Activated naive CD4-positive, alpha-beta T cell treated with anti-CD3 and anti-CD28 coated beads for 36 hours (primary cell): Measurements from ENCODE around the gene VGLL4. TPM values are rescaled to one million over a fixed set of nuclear protein-coding genes. Genes with fewer than 3 reads are reported as not detected.
"Not testable (repeated sequence)": the region's sequence is repeated elsewhere in the genome, so short reads cannot be mapped to it uniquely, and the experiment has no call there.

Experiments used
- CTCF ChIA-PET: fragments of 350-600 bp; sonication (Branson Sonifier 250); formaldehyde crosslinking; loops from one replicate; lab custom pipeline; 2021; ENCODE audit warnings: antibody characterized with exemption; lab: Charles Lee
- DNase-seq: peaks from one replicate; pipeline ENCODE4 v3.0.0-alpha.2; 2020
- H3K27ac Mint-ChIP-seq: one replicate; pipeline ENCODE4 v1.8.0; 2021; ENCODE audit warnings: mild to moderate bottlenecking, mixed read lengths
- H3K27me3 Mint-ChIP-seq: one replicate; pipeline ENCODE4 v1.8.0; 2021; ENCODE audit warnings: low read depth, mixed read lengths
- H3K36me3 Mint-ChIP-seq: one replicate; pipeline ENCODE4 v1.8.0; 2021; ENCODE audit warnings: low read depth, mixed read lengths
- H3K4me1 Mint-ChIP-seq: one replicate; pipeline ENCODE4 v1.8.0; 2021; ENCODE audit warnings: low read depth, mixed read lengths
- H3K4me3 Mint-ChIP-seq: one replicate; pipeline ENCODE4 v1.8.0; 2021; ENCODE audit warnings: mild to moderate bottlenecking, moderate library complexity, mixed read lengths
- H3K9me3 Mint-ChIP-seq: one replicate; pipeline ENCODE4 v1.8.0; 2021; ENCODE audit warnings: mixed read lengths
- intact Hi-C: fragments of 100-400 bp; cut with micrococcal nuclease; formaldehyde crosslinking; loops from one replicate; pipeline ENCODE4 v1.15.1; 2023
- total RNA-seq, 2 experiments: library from RNA; stranded (reverse); gene quantifications; one replicate each; pipeline ENCODE4 v1.2.3, GENCODE V29; 2021

The VGLL4 gene
- total RNA-seq, 2 experiments from 2014 or later = 6.3 to 7.7 TPM

DNA sequence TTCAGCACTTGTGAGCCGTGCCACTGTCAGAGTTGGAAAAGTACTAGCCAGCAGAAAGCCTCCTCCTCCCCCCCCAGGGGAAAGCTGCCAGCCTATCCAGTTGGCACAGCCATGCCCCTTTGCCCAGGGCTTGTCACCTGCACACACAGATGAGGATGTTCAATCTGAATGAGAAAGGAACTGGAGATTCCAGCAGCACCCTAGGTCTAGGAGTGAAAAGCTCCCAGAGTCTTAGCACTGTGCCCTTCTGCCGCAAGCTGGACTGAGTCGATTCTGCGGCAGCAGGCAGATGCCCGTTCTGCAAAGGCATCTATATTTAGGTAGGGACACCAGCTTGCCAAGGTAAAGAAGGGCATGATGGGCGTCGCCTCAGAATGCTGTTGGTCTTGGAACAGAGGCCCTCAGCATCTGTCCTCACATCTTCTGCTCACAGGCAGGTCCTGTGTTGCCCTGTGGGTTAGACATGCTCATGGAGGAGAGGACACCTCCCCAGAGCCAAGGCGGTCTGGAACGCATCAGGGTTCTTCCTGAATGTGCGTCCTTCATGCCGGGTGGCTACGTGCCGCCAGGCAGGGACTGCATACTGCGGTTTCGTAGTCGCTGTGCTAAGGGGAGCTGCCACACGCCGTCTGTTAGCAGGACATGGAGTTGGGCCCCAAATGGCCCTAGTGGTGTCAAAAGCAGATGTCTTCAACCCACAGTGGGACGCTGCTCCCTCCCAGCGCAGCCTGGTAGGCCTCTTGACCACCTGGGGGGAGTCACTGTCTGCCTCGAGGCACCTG is 109.5 kb downstream of the VGLL4 start:
- no peaks in the 10 kb centered on the region for H3K27me3 Mint-ChIP-seq
- H3K9me3 Mint-ChIP-seq = no peaks in the 10 kb centered on the region
- no peaks in the 10 kb centered on the region for H3K4me1 Mint-ChIP-seq
- peaks cover 2% of the 10 kb centered on the region for H3K36me3 Mint-ChIP-seq
- CTCF ChIA-PET = no interaction called here
- DNase-seq = no peak
- no peak overlapping the region for H3K27ac Mint-ChIP-seq
- intact Hi-C loops = no loop called here
- no peak overlapping the region for H3K4me3 Mint-ChIP-seq

GRCh38 chr3:11532931-11533391 is 110.8 kb downstream of the VGLL4 start:
- peaks cover 5% of the 10 kb centered on the region for H3K36me3 Mint-ChIP-seq

GRCh38 chr3:11530153-11530721 is 113.5 kb downstream of the VGLL4 start:
- intact Hi-C loops = no loop called here
- CTCF ChIA-PET = no interaction called here
- H3K9me3 Mint-ChIP-seq = no peaks in the 10 kb centered on the region
- no peaks in the 10 kb centered on the region for H3K27me3 Mint-ChIP-seq
- no peaks in the 10 kb centered on the region for H3K4me1 Mint-ChIP-seq
- no peak overlapping the region for H3K27ac Mint-ChIP-seq
- no peak for DNase-seq
- H3K4me3 Mint-ChIP-seq = no peak overlapping the region
- peaks cover 9% of the 10 kb centered on the region for H3K36me3 Mint-ChIP-seq

More at GRCh38 chr3:11532931-11533391, 110.8 kb downstream of the VGLL4 start:
- CTCF ChIA-PET = no interaction called here
- DNase-seq = no peak
- intact Hi-C loops = no loop called here
- no peak overlapping the region for H3K4me3 Mint-ChIP-seq
- no peak overlapping the region for H3K27ac Mint-ChIP-seq
- H3K9me3 Mint-ChIP-seq = no peaks in the 10 kb centered on the region
- H3K27me3 Mint-ChIP-seq = no peaks in the 10 kb centered on the region
- no peaks in the 10 kb centered on the region for H3K4me1 Mint-ChIP-seq

DNA sequence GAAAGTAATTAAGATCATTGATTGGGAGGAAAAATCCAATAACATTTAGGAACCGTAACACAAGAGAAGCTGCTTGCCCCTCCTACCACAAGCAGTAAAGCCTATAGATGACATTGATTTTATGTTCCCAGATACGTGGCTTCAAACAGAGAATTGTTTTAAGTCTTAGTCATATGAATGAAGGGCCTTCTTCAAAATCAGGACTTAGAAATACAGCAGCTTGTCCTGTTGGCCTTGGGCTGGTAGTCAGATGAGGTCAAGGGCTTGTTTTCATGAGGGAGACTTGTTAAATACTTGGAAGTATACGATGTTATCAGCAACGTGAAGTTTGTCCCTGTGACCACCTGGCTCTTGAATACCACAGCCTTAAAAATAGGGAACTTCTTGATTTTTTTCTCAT is 114.4 kb downstream of the VGLL4 start:
- CTCF ChIA-PET = no interaction called here
- H3K9me3 Mint-ChIP-seq = no peaks in the 10 kb centered on the region
- no peaks in the 10 kb centered on the region for H3K4me1 Mint-ChIP-seq
- H3K27ac Mint-ChIP-seq = no peak overlapping the region
- H3K27me3 Mint-ChIP-seq = no peaks in the 10 kb centered on the region
- intact Hi-C loops = no loop called here
- peaks cover 9% of the 10 kb centered on the region for H3K36me3 Mint-ChIP-seq
- H3K4me3 Mint-ChIP-seq = no peak overlapping the region
- no peak for DNase-seq

DNA sequence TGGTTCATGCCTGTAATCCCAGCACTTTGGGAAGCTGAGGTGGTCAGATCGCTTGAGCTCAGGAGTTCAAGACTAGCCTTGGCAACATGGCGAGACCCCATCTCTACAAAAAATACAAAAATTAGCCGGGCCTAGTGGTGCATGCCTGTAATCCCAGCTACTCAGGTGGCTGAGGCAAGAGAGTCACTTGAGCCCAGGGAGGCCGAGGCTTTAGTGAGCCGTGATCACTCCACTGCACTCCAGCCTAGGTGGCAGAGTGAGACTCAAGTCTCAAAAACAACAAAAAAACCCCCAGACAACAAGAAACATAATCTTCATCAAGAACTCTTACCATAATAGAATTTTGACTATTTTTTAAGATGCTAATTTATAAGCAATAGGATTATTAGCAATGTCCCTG is 117.6 kb downstream of the VGLL4 start:
- CTCF ChIA-PET, intact Hi-C loops, DNase-seq, H3K27me3 Mint-ChIP-seq, H3K4me3 Mint-ChIP-seq, H3K36me3 Mint-ChIP-seq, H3K27ac Mint-ChIP-seq, H3K9me3 Mint-ChIP-seq, H3K4me1 Mint-ChIP-seq: not testable (repeated sequence)

GRCh38 chr3:11523572-11524101 is 120.1 kb downstream of the VGLL4 start:
- CTCF ChIA-PET = no interaction called here
- no peak for DNase-seq
- intact Hi-C loops = no loop called here
- Mint-ChIP-seq H3K9me3 (no peaks in the 10 kb centered on the region), H3K27ac (no peak overlapping the region), H3K4me3 (no peak overlapping the region), H3K4me1 (peaks cover 2% of the 10 kb centered on the region), H3K36me3 (peaks cover 8% of the 10 kb centered on the region), H3K27me3 (no peaks in the 10 kb centered on the region)

DNA sequence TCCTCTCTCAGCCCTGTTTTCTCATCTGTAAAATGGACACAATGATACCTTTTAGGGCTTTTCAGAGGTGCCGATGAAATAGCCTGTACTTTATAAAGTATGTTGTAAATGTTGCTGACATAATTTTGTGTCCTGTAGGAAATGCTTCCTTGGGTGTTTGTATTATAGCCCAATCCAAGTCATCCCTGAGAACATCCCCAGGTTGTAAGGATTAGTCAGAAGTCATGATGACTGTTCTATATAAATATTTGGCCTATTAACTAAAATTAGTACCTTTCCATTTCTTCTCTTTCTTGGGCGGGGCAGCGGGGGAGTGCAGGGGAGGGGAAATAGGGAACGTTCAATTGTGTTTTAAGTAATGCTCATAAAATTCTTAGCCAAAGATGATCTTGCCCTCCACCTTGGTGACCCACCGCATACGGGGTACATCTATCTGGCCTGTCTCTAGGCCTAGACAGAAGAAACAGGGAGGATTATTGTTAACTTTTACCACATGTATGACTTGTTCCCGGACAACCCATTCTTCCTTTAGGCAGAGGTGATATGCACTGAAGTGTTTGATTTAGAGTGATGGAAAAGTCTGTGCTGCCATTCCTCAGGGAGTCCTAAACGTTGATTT is 120.7 kb downstream of the VGLL4 start:
- Mint-ChIP-seq H3K27ac (no peak overlapping the region), H3K4me3 (no peak overlapping the region)
- CTCF ChIA-PET = no interaction called here

GRCh38 chr3:11522398-11522715 is 121.4 kb downstream of the VGLL4 start:
- DNase-seq = no peak
- CTCF ChIA-PET = interaction anchor here (0.6 kb wide), 1 partner anchor 187 kb away, joined by 4 read pairs; no protein-coding TSS in a partner anchor
- no peak overlapping the region for H3K4me3 Mint-ChIP-seq
- H3K9me3 Mint-ChIP-seq = no peaks in the 10 kb centered on the region
- H3K36me3 Mint-ChIP-seq = peaks cover 5% of the 10 kb centered on the region
- intact Hi-C loops = no loop called here
- H3K27ac Mint-ChIP-seq = no peak overlapping the region
- H3K27me3 Mint-ChIP-seq = no peaks in the 10 kb centered on the region
- peaks cover 2% of the 10 kb centered on the region for H3K4me1 Mint-ChIP-seq

More for the DNA sequence above, 120.7 kb downstream of the VGLL4 start:
- Mint-ChIP-seq H3K9me3 (no peaks in the 10 kb centered on the region), H3K27me3 (no peaks in the 10 kb centered on the region), H3K36me3 (peaks cover 7% of the 10 kb centered on the region), H3K4me1 (peaks cover 2% of the 10 kb centered on the region)
- intact Hi-C loops = no loop called here
- no peak for DNase-seq

GRCh38 chr3:11521167-11521566 is 122.5 kb downstream of the VGLL4 start:
- Mint-ChIP-seq H3K4me3 (no peak overlapping the region), H3K9me3 (no peaks in the 10 kb centered on the region), H3K36me3 (peaks cover under 1% of the 10 kb centered on the region), H3K4me1 (peaks cover 2% of the 10 kb centered on the region), H3K27me3 (no peaks in the 10 kb centered on the region), H3K27ac (no peak overlapping the region)
- CTCF ChIA-PET = no interaction called here
- intact Hi-C loops = no loop called here
- no peak for DNase-seq

- no peaks in the 10 kb centered on the region for H3K27me3 Mint-ChIP-seq
- no peak overlapping the region for H3K27ac Mint-ChIP-seq
- CTCF ChIA-PET = no interaction called here
- intact Hi-C loops = no loop called here
- no peaks in the 10 kb centered on the region for H3K9me3 Mint-ChIP-seq
- H3K4me1 Mint-ChIP-seq = no peaks in the 10 kb centered on the region
- H3K36me3 Mint-ChIP-seq = no peaks in the 10 kb centered on the region
- DNase-seq = no peak
- no peak overlapping the region for H3K4me3 Mint-ChIP-seq
These were observed 126.1 kb downstream of the VGLL4 start for GRCh38 chr3:11517601-11518000.

- DNase-seq = no peak
- intact Hi-C loops = no loop called here
- no peak overlapping the region for H3K27ac Mint-ChIP-seq
- CTCF ChIA-PET = interaction anchor here (0.6 kb wide), 2 partner anchors 135 to 368 kb away, joined by 3 read pairs; no protein-coding TSS in a partner anchor
- H3K36me3 Mint-ChIP-seq = peaks cover 11% of the 10 kb centered on the region
- H3K9me3 Mint-ChIP-seq = no peaks in the 10 kb centered on the region
- H3K27me3 Mint-ChIP-seq = no peaks in the 10 kb centered on the region
- H3K4me3 Mint-ChIP-seq = no peak overlapping the region
- H3K4me1 Mint-ChIP-seq = peaks cover 4% of the 10 kb centered on the region
These were observed 129.4 kb downstream of the VGLL4 start for GRCh38 chr3:11514191-11514821.

GRCh38 chr3:11513817-11514135 is 129.9 kb downstream of the VGLL4 start:
- intact Hi-C loops = no loop called here
- H3K4me1 Mint-ChIP-seq = peaks cover 4% of the 10 kb centered on the region
- peaks cover 11% of the 10 kb centered on the region for H3K36me3 Mint-ChIP-seq

More at GRCh38 chr3:11513817-11514135, 129.9 kb downstream of the VGLL4 start:
- no peaks in the 10 kb centered on the region for H3K27me3 Mint-ChIP-seq
- CTCF ChIA-PET = interaction anchor here (0.6 kb wide), 1 partner anchor 135 kb away, joined by 3 read pairs; no protein-coding TSS in a partner anchor
- DNase-seq = no peak
- no peak overlapping the region for H3K4me3 Mint-ChIP-seq
- no peak overlapping the region for H3K27ac Mint-ChIP-seq
- H3K9me3 Mint-ChIP-seq = no peaks in the 10 kb centered on the region
